HG03025 (cell line): ENCODE results near the gene VPS11.
A peak's percentile ranks its signal among the peaks of the same experiment; 100 is the strongest.
"Not testable (repeated sequence)": the region's sequence is repeated elsewhere in the genome, so short reads cannot be mapped to it uniquely, and the experiment has no call there.

Source experiments
- ATAC-seq: cut with Tn5 transposase; IDR thresholded peaks from one replicate; pipeline ENCODE4 v1.9.1; 2021; ENCODE audit warnings: mild to moderate bottlenecking, moderate library complexity; ENCODE audit not compliant: unreplicated experiment, low FRiP score

VPS11 gene

DNA sequence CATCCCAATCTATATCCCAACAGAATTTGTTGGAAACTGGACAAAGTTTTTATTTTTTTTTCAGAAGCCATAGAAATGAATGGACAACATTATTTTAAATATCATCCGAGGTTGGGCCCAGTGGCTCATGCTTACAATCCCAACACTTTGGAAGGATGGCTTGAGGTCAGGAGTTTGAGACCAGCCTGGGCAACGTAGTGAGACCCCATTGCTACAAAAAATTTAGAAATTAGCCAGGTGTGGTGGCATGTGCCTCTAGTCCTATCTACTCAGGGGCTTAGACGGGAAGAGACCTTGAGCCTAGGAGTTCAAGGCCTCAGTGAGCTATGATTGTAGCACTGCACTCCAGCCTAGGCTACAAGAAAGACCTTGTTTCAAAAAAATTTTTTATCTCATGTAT lies 32.8 kb upstream of the VPS11 start:
- no peak for ATAC-seq

DNA sequence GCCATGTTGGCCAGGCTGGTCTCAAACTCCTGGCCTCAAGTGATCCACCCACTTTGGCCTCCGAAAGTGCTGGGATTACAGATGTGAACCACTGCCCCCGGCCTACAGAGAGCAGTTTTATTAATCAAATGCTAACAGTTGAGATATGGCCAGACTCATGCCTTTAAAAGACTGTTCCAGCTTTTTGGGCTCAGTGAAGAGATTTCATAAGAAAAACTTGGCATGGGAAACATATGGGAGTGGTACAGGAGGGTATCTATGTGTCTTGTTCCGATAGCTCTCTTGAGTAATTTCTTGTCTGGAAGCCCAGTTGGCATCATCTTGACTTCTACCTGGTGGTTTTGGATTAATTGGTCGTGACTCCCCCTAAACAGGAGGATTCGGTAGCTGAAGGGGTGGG lies 28.7 kb upstream of the VPS11 start:
- ATAC-seq = no peak

DNA sequence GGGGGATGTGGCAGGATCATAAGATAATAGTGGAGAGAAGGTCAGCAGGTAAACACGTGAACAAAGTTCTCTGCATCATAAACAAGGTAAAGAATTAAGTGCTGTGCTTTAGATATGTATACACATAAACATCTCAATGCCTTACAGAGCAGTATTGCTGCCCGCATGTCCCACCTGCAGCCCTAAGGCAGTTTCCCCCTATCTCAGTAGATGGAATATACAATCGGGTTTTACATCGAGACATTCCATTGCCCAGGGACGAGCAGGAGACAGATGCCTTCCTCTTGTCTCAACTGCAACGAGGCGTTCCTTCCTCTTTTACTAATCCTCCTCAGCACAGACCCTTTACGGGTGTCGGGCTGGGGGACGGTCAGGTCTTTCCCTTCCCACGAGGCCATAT lies 28.1 kb upstream of the VPS11 start:
- ATAC-seq = not testable (repeated sequence)

DNA sequence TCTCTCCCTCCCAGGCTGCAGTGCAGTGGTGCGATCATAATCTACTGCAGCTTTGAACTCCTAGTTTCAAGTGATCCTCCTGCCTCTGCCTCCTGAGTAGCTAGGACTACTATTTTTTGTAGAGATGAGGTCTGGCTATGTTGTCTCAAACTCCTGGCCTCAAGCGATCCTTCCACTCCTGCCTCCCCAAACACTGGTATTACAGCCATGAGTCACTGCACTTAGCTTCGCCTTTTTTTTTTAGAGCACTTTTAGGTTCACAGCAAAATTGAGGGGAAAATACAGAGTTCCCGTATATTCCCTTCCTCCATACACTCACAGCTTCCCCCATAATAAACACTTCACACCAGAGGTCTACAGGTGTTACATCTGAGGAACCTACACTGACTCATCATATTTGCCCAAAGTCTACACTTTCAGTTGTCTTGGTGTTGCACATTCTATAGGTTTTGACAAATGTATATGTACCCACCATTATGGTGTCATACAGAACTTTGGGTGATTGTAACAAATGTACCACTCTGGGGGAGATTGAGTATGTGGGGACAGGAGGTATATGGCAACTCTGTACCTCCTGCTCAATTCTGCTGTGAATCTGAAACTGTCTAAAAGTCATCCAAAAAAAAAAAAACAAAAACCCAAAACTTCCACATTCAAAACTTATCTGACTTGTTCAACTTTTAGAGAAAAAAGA lies 25.6 kb upstream of the VPS11 start:
- ATAC-seq = no peak

DNA sequence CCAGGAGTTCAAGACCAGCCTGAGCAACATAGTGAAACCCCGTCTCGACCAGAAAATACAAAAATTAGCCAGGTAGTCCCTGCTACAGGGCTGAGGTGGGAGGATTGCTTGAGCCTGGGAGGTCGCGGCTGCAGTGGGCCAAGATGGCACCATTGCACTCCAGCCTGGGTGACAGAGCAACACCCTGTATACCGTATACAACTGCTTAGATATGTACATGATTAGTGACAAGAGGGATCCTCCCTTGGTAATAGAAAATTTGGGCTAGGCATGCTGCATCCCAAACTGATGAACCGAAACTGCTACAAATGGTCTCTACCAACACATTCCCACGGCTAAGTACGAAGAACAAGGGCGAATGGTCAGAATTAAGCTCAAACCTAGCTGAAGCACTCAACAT lies 24.7 kb upstream of the VPS11 start:
- no peak for ATAC-seq

DNA sequence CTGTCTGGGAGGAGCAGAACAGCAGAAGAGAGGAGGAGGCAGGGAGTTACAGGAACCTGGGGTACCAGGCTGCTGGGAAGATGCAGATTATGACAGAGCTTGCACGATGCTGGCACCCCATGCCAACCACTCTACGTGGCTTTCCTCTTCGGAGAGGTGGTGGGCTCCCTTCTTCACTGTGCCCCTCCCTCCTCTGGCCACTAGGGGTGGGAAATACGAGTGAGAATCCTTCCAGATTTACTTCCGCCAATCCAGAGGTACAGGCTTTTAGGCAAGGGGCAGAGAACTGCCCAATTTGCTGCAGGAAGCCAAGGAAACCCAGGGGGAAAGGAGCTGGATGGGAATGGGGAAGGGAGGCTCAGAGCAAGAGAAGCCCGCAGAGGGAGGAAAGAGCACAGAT lies 22.9 kb upstream of the VPS11 start:
- ATAC-seq = no peak

DNA sequence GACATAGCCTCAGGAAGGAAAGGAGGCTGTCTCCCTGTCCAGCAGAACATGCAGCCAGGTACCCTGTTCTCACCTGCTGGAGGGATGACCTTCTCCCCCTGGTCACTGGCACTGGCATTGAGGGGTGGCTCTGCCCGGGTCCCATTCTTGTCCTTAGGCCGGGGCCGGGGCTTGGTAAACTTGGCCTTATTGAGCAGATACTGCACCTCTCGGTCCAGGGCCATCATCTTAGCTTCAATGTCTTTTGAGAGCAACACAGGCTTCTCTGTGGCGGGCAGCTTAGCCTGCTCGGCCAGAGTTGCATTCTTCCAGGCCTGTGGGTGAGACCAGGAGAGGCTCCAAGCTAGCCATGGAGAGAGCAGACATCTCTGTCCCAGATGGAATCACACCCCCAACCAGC lies 21.1 kb upstream of the VPS11 start:
- no peak for ATAC-seq

DNA sequence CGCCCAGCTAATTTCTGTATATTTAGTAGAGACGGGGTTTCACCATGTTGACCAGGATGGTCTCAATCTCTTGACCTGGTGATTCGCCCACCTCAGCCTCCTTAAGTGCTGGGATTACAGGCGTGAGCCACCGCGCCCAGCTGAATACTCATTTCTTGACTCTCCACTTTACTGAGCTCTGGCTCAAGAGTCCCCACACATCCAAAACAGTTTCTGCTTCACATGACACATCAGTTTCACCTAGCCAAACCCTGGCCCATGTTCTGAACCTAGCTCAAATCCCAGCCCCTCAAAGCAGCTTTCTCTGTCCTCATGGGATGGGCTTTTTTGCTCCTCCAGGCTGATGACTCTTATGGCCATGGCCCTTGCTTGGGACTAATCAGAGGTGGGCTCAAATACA lies 20.4 kb upstream of the VPS11 start:
- ATAC-seq = no peak

DNA sequence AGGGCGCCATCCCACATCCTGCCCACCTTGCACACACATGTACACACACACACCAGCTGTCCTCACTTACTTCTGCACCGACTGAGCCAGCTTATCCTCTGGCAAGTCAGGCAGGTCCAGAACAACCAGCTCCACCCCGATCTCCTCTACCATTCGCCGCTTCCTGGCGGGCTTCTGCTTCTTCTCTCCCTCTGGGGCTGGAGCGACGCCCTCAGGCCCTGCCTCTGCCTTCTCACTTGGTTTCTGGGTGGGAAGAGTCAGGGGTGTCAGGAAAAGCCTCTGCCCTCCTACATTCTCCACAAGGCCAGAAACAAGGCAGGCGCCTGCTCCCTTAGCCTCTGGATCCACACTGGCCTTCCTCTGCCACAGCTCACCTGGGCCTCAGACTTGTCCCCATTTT lies 19.0 kb upstream of the VPS11 start:
- ATAC-seq = no peak

DNA sequence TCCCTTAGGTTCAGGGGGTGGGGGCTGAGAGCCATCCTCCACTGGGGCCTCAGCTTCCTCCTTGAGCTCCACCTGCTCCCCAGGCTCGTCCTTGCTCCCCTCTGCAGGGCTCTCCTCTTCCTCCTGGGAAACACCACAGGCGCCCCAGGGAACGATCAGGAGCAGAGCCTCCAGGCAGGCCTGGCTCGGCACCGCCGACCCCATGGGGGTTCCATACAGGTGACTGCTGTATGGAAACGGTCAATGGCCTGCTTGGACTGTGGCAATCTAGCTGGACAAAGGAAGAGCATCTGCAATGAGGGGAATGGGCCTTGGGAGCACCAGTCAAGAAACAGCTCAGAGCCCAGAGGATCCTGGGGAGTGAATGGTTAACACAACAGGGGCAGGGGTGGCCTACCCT lies 18.5 kb upstream of the VPS11 start:
- no peak for ATAC-seq

DNA sequence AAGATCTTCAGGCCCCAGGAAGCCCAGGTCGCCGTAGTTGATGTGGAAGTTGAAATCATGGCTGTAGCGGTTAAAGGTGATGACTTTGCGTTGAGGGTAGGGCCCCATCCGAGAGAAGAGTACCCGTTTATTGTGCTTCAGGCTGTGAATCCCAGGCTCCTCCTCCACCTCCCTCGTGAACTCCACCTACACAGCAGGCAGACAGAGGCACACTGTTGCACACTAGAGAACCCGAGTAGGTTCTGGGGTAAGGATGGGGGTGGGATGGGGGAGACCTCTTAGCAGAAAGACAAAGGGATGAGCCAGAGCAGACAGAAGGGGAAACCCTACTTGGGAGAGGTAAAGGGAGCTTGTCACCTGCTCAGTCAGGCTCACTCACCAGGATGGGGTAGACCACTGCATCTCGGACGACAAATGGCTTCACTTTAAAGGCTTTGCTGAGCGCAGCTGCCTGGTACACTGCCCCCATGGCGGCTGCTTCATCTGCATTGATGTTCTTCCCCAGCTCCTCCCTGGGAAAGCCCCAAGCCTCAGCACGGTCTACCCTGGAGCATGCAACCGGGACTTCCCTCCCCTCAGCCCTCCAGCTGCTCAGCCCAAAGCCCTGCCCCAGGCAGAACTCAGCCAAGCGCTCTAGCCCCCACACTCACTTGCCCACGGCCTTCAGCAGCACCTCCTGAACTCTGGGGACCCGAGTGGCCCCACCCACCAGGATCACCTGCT lies 16.0 kb upstream of the VPS11 start:
- no peak for ATAC-seq

DNA sequence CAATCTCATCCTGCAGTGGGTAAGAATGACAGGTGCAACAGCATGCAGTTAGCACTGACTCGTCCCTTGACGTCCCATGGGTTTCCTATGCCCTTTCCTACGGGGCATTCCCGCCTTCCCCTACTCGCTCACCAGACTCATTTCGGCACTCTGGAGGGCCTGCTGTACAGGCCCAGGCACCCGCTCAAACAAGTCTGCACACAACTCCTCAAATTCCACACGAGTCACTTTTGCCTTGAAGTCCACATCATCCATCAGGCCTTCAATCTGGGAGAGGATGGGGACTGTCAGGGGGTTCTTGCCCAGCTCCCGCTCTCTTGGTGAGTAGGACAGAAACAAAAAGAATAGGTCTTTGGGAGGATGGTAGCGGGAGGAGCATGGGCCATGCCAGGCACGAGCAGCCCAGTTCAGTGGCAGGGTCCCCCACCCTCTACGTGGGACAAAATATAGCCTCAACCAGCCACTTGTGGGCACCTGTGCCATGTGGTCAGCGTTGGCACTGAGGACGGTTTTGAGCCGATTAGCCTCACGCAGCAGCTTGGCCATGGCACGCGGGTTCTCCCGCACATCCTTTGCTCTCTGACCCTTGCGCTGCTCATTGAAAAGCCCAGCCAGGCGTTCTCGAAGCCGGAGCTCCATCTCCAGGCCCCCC lies 15.3 kb upstream of the VPS11 start:
- no peak for ATAC-seq

DNA sequence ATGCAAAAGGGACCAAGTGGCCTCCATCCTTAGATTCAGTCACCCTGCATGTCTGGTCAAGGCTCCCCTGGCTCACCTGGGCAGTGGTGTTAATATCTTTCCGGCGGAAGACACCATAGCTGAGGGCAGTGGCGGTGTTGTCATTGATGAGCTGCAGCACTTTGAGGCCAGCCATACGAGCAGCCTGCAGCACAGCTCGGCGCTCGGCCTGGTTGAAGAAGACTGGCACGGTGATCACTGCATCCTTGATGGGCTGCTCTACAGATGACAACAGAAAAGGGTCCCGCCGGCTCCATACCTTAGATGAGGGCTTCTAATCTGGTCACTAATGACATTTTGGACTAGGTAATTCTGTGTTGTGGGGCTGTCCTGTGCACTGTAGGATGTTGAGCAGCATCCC lies 13.2 kb upstream of the VPS11 start:
- ATAC-seq = no peak

DNA sequence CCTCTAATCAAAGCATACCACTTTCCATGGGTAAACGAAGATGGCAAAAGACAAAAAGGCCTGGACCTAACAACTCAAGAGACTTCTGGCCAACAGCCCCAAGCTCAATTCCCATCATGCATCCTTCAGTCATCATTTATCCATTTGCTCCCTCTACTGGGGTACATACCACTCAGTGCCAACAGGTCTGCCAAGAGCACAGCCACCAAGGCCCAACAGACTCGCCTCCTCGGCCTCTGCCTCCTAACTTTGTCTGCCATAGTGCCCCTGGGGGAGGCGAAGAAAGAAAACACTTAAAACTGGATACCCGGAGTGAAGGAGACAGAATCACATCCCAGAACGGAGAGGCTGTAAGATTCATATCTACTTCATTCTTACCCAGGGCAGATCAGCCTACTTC lies 11.7 kb upstream of the VPS11 start:
- no peak for ATAC-seq

DNA sequence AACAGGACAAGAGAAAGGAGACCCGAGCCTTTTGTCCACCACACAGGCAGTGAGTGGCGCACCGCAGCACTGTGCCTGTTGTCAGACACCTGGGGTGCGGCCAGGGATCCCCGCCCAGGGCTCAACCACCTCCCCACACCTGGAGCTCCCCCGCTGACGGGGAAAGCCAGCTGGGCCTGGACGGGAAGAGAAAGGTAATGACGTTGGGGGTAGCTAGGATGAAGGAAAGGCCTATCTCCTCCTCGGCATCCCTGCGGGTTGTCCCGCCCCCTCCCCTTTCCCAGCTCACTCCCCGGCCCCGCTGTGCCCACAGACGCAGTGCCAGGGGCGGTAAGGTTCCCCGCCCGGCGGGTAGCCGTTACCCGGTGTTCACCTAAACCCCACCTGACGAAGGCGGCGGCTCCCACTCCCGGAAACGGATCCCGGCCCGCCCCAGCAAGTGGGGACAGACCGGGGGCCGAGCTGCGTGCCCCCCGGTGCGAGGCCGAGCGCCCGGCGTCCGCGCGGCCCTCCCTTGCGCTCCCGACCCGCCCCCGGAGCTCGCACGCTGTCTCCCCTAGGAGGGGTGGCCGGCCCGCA lies 11.1 kb upstream of the VPS11 start:
- ATAC-seq = peak; percentile 33

DNA sequence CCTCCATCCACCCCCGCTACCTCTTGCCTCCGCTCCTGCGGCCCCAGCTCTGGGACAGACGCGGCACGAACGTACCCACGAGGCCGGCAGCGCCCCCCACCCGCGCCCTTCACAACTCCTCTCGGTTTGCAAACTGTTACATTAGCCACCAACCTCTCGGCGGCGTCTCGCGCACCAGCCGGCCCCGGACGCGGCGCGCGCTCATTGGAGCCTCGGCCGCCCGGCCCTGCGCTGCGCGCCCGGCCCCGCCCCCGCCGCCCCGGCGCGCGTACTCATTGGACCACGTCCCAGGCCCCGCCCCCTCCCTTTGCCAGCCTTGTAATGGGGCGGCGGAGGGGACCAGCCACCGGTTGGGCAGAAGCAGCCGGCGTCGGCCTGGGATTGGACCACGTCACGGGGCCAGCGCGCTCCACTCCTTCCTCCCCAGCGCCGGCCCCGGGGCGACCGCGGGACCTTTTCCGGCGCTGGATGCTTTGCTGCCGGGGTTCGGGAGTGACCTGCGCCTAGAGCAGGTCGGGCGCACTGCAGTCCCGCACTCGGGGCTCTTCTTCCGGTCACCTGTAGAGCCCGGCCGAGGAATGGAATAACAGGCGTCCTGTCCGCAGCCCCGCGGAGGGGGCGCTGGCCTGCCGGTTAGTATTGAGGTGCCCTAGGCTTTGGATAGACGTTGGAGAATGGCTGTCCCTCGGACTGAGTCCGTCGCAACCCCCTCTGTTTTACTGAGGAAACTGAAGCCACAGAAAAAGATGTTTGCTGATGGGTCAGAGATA lies 10.4 kb upstream of the VPS11 start, which contains the start of gene HYOU1:
HYOU1 (minus strand) TSS at position 206 of the 770 bp plus-strand sequence. CDS start 1,045 bp downstream, outside the sequence.
- ATAC-seq = peak; percentile 91

DNA sequence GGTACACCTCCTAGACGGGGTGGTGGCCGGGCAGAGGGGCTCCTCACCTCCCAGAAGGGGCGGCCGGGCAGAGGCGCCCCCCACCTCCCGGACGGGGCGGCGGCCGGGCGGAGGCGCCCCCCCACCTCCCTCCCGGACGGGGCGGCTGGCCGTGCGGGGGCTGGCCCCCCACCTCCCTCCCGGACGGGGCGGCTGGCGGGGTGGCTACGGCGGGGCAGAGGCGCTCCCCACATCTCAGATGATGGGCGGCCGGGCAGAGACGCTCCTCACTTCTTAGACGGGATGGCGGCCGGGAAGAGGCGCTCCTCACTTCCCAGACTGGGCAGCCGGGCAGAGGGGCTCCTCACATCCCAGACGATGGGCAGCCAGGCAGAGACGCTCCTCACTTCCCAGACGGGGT lies 8.5 kb upstream of the VPS11 start:
- ATAC-seq = not testable (repeated sequence)

DNA sequence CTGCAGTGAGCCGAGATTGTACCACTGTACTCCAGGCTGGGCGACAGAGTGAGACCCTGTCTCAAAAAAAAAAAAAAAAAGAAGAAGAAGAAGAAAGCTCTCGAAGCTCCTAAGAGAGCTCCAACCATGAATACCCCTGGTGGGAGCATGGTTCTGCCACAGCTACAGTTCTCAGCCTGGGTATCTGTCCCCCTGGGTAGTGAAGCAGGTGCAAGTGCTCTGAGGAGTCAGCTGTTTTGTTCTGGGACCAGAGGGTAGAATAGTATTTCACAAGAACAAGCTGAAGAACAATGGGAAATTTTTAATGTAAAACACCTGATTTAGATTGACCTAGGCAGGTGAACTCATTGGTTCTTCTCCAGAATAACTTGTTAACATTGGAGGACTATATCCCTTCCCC lies 6.4 kb upstream of the VPS11 start:
- ATAC-seq = no peak

DNA sequence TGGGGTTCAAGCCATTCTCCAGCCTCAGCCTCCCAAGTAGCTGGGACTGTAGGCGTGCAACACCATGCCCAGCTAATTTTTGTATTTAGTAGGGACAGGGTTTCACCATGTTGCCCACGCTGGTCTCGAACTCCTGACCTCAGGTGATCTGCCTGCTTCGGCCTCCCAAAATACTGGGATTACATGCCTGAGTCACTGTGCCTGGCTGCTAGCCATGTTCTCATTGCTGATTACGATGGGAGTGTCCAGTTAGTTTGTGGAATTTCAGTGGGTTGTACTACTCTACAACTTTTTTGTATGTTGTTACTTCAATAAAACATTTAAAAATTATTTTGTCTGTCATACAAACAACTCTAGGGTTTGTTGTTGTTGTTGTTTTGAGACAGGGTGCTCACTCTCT lies 4.8 kb upstream of the VPS11 start:
- no peak for ATAC-seq

DNA sequence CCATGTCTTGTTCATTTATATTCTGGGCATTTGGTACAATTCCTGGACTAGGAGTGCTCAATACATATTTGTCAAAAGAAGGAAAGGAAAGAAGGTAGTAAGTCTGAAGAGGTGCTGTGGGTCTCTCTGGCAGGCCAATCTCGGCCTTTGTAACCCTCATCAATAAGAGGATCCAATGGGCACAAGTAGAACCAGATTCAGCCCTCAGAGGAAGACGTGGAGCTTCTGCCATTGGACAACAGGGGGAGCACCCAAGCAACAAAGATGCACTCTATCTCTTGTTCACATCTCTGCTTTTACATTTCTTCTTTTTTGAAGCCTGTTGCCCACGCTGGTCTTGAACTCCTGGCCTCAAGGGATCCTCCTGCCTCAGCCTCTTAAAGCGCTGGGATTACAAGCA lies 2.2 kb upstream of the VPS11 start:
- ATAC-seq = no peak

DNA sequence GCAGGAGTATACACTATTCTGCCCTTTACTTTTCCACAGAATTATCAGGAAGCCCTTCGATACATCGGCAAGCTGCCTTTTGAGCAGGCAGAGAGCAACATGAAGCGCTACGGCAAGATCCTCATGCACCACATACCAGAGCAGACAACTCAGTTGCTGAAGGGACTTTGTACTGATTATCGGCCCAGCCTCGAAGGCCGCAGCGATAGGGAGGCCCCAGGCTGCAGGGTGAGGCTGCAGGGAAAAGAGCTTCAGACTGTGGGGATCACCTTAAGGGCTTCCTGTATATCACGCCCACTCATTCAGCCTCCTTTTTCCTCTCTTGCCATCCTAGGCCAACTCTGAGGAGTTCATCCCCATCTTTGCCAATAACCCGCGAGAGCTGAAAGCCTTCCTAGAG lies 10.2 kb downstream of the VPS11 start:
- no peak for ATAC-seq
